Type B pancreatic cell (in vitro differentiated cells): ENCODE measurements around the gene MYLK. TPM values are rescaled to one million over a fixed set of nuclear protein-coding genes. Genes with fewer than 3 reads are reported as not detected.

Source experiments
- DNase-seq: peaks from one replicate; pipeline ENCODE4 v3.0.0; 2021; ENCODE audit warnings: mixed read lengths; ENCODE audit not compliant: unreplicated experiment; ENCODE audit errors: extremely low spot score
- H3K27ac Mint-ChIP-seq: 2 replicates; pipeline ENCODE4 v1.8.0; 2021; ENCODE audit warnings: mild to moderate bottlenecking, mixed read lengths
- H3K27me3 Mint-ChIP-seq: 2 replicates; pipeline ENCODE4 v1.8.0; 2021; ENCODE audit warnings: mixed read lengths
- H3K36me3 Mint-ChIP-seq: 2 replicates; pipeline ENCODE4 v1.8.0; 2021; ENCODE audit warnings: mixed read lengths
- H3K4me1 Mint-ChIP-seq: one replicate; pipeline ENCODE4 v1.8.0; 2021; ENCODE audit warnings: mixed read lengths; ENCODE audit not compliant: unreplicated experiment
- H3K4me3 Mint-ChIP-seq: 2 replicates; pipeline ENCODE4 v1.8.0; 2021; ENCODE audit warnings: mild to moderate bottlenecking, mixed read lengths
- H3K9me3 Mint-ChIP-seq: 2 replicates; pipeline ENCODE4 v1.8.0; 2021; ENCODE audit warnings: mixed read lengths
- CTCF ChIP-seq: fragments of 200-600 bp; sonication (generic); conservative IDR thresholded peaks from 2 replicates; pipeline ENCODE4 v1.5.0; 2021; ENCODE audit warnings: antibody characterized with exemption, mild to moderate bottlenecking
- total RNA-seq: library from RNA; stranded (reverse); gene quantifications from 2 replicates; pipeline ENCODE4 v1.2.1, GENCODE V29; 2021; ENCODE audit warnings: low replicate concordance

MYLK gene
- total RNA-seq, 1 donor from 2014 or later = 16.8 TPM

- no peaks in the 10 kb centered on the region for H3K9me3 Mint-ChIP-seq
- no peak for DNase-seq
- H3K4me1 Mint-ChIP-seq = peaks cover 6% of the 10 kb centered on the region
- H3K27me3 Mint-ChIP-seq = no peaks in the 10 kb centered on the region
- TF ChIP-seq CTCF = no peak
- H3K4me3 Mint-ChIP-seq = no peak overlapping the region
- no peak overlapping the region for H3K27ac Mint-ChIP-seq
- no peaks in the 10 kb centered on the region for H3K36me3 Mint-ChIP-seq
Measured at GRCh38 chr3:123862152-123862551, 22.0 kb downstream of the MYLK start.

GRCh38 chr3:123861081-123861836 is 22.9 kb downstream of the MYLK start:
- no peaks in the 10 kb centered on the region for H3K27me3 Mint-ChIP-seq
- no peaks in the 10 kb centered on the region for H3K36me3 Mint-ChIP-seq
- peaks cover 6% of the 10 kb centered on the region for H3K4me1 Mint-ChIP-seq
- no peak for DNase-seq
- H3K4me3 Mint-ChIP-seq = no peak overlapping the region
- H3K27ac Mint-ChIP-seq = no peak overlapping the region
- no peaks in the 10 kb centered on the region for H3K9me3 Mint-ChIP-seq
- no peak for TF ChIP-seq CTCF

- peaks cover 6% of the 10 kb centered on the region for H3K4me1 Mint-ChIP-seq
- H3K36me3 Mint-ChIP-seq = no peaks in the 10 kb centered on the region
- no peak for TF ChIP-seq CTCF
- H3K27me3 Mint-ChIP-seq = no peaks in the 10 kb centered on the region
- peaks cover 7% of the 10 kb centered on the region for H3K9me3 Mint-ChIP-seq
- no peak overlapping the region for H3K4me3 Mint-ChIP-seq
- no peak overlapping the region for H3K27ac Mint-ChIP-seq
- no peak for DNase-seq
Measured at GRCh38 chr3:123859177-123859576, 25.0 kb downstream of the MYLK start.

- H3K9me3 Mint-ChIP-seq = peaks cover 7% of the 10 kb centered on the region
- TF ChIP-seq CTCF = no peak
Measured at GRCh38 chr3:123854905-123855304, 29.2 kb downstream of the MYLK start.

GRCh38 chr3:123853686-123854372 is 30.3 kb downstream of the MYLK start:
- H3K27me3 Mint-ChIP-seq = no peaks in the 10 kb centered on the region
- H3K27ac Mint-ChIP-seq = no peak overlapping the region
- H3K9me3 Mint-ChIP-seq = peaks cover 7% of the 10 kb centered on the region
- TF ChIP-seq CTCF = no peak
- no peak for DNase-seq
- H3K36me3 Mint-ChIP-seq = no peaks in the 10 kb centered on the region
- no peaks in the 10 kb centered on the region for H3K4me1 Mint-ChIP-seq
- H3K4me3 Mint-ChIP-seq = no peak overlapping the region

More at GRCh38 chr3:123854905-123855304, 29.2 kb downstream of the MYLK start:
- Mint-ChIP-seq H3K4me3 (no peak overlapping the region), H3K27ac (no peak overlapping the region), H3K36me3 (no peaks in the 10 kb centered on the region), H3K27me3 (no peaks in the 10 kb centered on the region), H3K4me1 (peaks cover 3% of the 10 kb centered on the region)
- DNase-seq = no peak
